Hematopoietic multipotent progenitor cell (in vitro differentiated cells): ENCODE results near the gene PAPSS1. TPM values are rescaled to one million over a fixed set of nuclear protein-coding genes. Genes with fewer than 3 reads are reported as not detected.

ENCODE experiments used
- DNase-seq, 3 donors: peaks; one replicate each; pipeline ENCODE4 v3.0.0-alpha.2; 2011 to 2015; ENCODE audit warnings: low read depth in 2 of 3, low spot score in 2 of 3
- total RNA-seq: library from RNA; depleted of rRNA; stranded (reverse); fragments of >200 nt; gene quantifications from one replicate; pipeline ENCODE4 v1.2.3, GENCODE V29; 2012

Gene PAPSS1
- total RNA-seq, 1 donor = 50.9 TPM

DNA sequence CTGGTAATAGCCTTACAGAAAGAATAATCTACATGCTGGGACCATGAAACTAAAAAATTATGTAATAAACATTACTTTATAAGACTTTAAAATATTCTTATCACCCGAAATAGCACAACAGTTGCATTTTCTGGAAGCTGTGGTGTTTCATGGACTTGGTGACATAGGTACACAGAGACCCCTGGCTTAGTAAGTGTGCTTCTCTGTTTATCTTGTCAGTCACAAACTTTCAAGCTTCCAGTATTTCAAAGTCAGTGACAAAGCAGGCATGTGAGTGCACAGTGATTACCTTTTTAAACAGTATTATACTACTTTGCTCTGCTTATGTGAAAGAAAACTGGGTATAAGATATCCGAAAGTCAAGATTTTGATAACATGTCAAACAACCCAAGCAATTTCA, 84.3 kb downstream of the PAPSS1 start:
- DNase-seq = no peak

DNA sequence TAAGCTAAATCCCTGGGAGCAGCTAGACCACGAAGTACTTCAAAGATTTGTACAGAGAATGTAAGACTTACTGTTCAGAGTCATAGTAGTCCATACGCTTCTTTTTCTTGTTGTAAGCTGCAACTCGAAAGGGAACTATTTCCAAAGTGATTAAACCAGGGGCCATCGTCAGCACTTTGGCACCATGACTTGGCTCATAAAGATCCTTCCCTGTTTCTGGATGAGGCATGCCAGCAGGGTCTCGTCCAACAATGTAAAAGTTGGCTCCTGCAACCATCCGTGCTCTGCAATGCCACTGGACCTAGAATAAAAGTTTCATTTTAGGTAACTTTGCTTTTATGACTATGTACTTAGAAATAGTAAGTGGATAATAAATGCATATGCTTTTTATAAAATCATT, 88.5 kb downstream of the PAPSS1 start:
- no peak for DNase-seq

DNA sequence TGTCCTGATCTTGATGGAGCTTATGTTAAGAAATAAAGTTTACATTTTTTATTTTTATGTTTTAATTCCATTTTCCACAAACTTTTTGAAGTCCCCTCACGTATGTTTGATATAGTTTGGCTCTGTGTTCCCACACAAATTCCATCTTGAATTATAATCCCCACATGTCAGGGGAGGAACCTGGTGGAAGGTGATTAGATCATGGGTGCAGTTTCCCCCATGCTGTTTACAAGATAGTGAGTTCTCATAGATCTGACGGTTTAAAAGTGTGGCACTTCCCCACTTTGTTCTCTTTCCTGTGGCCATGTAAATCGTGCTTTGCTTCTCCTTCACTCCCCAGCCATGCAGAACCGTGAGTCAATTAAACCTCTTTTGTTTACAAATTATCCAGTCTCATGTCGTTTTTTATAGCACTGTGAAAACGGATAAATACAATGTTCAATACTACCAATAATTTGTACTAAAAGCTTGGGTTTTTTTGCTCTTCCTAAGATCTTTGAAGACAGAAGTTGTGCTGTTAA, 89.8 kb downstream of the PAPSS1 start:
- no peak for DNase-seq

DNA sequence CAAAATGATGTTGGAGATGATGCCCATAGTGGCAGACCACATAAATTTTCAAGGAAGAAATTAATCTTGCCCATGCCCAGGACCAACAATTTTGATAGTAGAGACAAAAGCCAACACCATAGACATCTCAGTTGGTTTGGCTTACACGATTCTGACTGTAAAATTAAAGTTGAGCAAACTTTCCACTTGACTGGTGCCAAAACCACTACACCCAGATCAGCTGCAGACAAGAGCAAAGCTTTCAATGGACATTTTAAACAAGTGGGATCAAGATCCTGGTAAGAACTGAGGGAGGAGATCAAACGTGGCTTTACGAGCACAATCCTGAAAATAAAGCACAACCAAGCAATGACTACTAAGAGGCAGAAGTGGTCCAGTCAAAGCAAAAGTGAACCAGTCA, 90.7 kb downstream of the PAPSS1 start:
- DNase-seq = no peak

DNA sequence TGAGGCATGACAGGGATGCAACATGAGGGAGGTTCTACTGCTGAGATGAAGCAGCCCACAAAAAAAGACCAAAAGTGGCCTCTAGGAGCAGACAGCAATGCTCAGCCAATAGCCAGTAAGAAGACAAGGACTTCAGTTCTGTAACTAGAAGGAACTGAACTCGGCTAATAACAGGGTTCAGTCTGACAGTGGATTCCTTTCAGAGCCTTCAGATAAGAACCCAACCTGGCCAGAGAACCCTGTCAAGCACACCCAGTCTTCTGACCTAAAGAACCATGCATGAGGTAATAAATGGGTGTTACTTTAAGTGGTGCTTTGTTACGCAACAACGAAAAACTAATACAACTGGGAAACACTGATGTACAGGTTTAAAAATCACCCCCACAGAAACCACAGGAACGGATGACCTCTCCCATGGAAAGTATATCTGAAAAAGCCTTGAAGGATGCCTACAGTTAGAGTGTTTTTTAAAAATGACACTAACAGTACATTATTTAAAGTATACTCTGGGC, 94.6 kb downstream of the PAPSS1 start:
- no peak for DNase-seq

DNA sequence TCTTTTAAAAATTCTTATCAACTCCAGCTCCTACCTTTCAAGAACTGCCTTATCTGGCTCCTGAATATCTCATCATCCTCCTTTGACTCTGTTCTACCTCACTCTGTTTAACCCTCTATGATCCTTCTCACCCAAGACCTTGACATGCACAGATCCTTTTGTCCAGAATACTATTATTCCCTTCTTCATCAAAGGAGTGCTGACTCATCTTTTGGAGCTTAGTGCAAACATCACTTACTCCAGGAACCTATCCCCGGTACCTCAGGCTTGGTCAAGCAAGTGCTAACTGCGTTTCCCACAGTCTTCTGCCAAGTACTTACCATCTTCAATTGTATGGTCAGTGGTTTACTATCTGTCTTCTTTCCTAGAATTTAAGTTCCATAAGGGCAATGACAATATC, 96.0 kb downstream of the PAPSS1 start:
- DNase-seq = no peak

DNA sequence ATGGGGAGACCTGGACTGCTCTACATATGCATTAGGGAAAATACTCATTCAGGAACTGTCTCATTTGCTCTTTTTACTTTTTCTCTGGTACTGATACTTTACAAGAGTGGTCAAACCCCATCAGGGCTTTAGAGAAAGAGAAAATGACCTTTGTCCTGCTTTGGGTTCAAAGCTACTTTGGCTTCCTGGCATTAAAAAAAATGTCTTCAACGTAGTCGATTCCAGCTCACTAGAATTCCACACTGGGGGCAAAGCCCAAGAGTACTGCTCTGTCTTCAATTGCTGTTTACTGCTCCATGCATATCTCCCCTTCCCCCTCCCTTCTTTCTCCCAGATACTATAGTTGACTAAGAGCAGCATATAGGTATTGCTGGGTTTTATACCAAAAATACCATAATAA, 98.0 kb downstream of the PAPSS1 start:
- no peak for DNase-seq

DNA sequence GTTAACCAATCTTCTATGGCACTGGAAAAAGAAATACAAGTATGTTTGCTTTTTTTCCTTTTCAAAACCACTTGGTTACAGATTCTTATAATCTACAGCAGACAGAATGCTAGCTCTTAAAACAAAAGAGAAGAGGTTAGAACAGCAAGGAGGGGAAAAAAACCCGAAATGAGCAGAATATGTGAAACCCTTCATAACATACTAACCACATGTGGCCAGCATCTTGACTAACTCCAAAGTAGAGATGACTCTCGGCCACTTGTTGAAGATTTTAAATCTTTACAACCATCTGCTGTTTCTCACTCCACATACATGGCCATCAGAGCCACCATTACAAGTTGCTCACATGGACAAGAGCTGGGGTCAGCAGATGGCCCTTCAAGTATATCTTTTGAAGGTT, 100.3 kb downstream of the PAPSS1 start:
- DNase-seq = no peak

DNA sequence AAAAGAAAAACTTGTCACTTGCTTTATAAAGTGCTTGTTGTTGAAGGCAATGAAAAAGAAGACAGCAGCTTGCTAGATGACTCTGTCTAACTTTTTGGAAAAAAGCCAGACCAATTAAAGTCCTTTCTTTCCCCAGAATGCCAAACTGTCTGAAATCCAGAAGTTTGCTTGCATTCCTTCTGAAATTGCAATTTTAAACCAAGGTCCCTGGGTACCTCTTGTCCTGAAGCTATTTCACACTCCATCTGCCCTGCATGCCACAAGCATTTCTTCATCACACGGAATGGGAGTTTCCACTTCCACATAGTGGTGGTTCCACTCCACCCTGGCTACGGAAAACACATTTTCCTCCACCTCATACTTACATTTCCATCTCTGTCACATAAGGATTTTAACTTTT, 101.0 kb downstream of the PAPSS1 start:
- DNase-seq = no peak

DNA sequence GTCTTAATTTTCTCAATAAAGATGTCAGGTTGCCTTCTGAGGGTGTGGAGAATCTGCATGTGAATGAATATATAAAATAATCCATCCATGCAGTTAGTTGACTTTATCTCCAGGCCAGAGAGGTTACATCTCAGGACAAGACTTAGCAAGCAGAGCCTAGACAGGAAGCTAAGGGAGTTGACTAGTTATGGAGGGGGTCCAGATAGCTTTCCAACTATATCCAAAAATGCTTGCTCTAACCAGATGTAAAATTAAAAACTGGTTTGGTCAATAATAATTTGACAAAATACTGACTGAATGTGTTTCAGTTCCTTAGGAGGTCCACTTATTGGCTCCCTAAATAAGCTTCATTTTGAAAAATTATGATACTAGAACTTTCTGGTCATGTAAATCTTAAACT, 101.4 kb downstream of the PAPSS1 start:
- DNase-seq = no peak

DNA sequence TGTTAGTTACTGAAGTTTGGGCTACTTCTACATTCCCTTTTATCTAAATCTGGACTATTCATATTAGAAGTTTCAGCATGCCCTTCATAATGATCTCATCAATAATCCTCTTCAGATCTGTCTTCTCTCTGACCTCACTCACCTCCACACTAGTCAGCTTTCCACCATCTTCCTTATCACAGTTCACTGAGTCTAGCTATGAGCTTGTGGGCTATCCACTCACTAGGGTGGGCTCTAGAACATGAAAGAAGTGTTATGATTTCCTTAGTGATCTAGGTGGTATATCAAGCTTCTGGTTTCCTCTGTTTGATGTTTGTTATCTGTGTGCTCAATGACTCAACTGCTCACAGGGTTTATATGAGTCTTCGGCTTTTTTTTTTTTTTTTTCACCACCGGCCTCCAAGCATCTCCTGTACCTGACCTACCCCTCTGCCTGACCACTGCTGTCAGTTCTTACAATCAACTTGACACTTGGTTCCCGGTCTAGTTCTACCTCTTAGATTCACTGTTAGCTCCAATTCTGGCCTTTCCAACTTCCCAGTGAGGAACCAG, 103.1 kb downstream of the PAPSS1 start:
- no peak for DNase-seq

DNA sequence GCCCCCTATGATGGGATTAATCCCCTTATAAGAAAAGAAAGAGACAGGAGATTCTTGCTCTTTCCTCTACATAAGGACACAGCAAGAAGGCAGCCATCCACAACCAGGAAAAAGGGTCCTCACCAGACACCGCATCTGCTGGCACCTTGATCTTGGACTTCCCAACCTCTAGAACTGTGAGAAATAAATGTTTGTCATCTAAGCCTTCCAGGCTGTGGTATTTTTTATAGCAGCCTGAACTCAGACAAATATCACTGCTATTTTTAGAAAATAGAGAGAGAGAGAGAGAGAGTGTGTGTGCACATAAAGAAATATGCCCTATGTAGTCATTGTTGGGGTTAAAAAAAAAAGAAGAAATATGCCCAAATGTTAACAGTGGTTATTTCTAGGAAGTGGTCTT, 104.2 kb downstream of the PAPSS1 start:
- no peak for DNase-seq

DNA sequence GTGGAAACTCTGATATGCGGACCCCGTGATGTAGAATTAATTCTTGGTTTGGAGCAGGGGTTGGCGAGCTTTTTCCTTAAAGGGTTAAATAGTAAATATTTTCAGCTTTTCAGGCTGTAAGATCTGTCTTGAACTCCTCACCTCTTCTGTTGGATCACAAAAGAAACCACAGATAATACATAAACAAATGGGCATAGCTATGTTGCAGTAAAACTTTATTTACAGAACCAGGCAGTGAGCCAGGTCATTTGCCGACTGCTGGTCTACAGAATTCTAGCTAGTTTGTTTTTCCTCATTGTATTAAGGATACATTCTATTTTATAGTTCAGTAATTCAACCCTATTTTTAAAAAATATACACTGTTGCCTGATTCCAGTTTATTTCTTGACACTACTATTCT, 116.6 kb downstream of the PAPSS1 start:
- DNase-seq = no peak

DNA sequence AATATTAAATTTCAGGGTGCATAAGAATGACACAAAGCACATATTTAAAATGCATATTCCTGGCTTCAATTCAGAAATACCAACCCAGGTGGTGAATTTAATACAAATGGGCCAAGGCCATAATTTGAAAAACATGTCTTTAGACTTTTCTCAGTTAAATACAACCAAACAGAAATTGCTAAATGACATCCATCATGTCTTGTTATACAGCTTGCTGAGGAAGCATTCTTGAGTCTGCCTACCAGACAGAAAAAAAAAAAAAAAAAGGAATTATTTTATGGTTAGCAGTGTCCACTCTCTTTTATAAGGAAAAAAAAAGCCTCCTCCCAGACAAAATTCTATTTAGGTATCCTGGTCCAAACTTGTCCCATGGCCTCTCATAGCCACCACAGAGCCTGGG, 119.1 kb downstream of the PAPSS1 start:
- DNase-seq = no peak

DNA sequence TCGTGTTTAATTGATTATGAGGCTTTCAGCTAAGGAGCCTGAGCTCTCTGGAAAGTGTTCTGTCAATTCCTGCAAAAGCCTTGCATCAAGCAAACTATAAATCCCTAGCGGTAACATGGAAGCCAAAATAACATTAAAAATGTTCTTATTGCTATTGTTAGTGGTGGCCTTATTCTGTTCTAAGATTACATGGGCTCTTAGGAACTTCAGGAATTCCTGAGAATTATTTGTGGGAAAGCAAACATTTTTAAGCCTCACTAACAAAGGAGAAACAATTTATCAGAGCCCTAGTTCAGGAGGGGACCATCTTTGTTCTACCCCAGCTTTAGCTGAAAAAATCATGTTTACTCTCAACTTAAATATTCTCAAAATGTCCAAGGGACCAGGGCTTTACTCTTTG, 119.6 kb downstream of the PAPSS1 start:
- no peak for DNase-seq

DNA sequence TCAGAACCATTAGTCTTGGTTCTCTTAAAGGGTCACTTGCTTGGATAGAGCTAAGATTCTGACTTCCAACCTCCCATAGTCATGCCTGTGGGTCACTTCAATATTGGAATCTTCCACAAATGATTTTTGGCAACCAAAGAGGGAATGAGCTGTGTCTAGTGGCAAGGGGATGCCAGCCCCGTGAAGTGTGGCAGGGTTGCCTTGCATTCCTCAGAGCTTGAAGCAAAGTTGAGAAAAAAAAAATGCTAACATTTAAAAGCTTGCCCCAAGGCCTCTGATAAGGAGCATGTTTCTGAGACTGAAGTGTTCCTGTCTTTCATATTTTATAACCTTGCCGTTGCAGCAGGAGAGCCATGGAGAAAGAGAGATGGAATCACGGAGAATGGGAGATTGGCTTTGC, 120.2 kb downstream of the PAPSS1 start:
- DNase-seq = no peak

DNA sequence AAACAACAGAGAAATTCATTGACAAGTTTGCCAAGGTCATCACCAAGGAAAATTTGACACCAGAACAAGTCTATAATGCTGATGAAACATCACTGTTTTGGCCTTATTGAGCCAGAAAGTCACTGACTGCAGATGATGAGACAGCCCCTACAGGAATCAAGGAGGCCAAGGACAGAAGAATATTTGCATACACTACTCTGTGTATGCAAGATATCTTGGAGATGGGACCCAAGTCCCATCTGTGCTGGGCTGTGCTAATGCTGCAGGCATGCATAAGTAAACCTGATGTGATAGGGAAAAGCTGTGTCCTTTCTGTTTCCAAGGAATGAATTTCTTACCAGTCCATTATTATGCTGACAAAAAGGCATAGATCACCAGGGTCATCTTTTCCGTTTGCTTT, 126.8 kb downstream of the PAPSS1 start:
- DNase-seq = no peak

DNA sequence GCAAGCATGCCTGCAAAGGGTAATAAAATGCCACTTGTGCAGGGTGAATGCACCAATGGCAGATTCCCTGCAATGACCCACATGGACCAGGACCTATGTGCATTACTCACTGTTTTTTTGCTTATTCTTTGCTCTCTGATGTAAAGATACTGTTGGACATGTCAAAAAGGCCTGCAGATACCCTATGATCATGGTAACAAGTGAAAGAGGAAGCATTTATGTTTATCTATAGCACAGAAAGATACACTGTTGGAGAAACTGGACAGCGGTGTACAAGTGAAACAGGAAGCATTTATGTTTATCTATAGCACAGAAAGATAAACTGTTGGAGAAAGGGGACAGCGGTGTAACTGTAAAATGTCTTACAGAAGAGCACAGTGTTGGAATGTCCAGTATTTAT, 127.5 kb downstream of the PAPSS1 start:
- no peak for DNase-seq

DNA sequence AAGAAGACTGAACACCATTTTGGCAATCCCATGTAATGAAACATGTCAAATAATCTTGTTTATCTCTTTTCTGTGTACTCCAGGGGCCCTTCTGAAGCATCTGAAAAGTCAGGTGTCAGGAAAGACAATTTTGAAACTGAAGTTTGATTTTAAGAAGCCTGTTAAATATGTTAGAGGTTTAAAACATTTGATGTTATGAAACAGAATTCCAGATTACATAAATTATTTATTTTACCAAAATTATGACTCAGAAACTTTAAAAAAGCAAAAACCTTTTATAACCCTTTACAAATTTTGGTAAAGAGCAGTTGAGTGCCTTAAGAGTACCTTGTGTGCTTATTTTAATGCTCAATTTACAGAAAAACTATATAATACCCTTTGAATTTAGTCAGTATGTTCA, 130.8 kb downstream of the PAPSS1 start:
- DNase-seq = no peak

DNA sequence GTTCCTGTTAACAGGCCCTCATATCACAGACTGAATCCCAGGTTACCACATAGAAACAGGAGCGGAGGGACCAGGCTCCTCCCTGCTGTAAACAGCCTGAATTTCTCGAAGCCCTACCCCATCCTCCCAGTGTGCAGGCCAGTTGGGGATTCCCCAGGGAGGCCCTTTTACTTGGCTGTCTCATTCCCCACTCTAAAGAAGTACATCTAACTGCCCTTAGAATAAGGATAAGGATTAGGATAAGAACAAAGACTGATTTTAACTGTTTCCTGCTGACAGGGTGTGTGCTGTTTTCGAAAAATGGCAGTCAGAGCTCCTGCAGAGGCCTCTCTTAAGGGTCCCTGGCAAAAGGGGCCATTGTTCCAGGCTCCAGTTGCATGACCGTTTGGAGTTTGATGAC, 133.7 kb downstream of the PAPSS1 start:
- DNase-seq = no peak

DNA sequence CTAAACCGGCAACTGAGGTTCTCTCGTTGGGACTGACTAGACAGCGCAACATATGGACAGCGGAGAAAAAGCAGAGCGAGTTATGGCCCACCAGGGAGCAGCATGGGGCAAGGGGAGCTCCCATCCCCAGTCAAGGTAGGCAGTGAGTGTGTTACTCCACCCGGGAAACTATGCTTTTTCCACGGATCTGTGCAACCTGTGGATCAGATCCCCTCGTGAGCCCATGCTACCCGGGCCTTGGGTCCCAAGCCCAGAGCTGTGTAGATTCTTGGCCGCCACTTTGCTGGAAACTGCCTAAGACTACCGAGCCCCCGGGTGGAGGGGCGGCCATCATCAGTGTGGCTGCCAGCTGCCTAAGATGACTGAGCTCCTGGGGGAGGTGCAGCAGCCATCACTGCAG, 140.9 kb downstream of the PAPSS1 start:
- DNase-seq = no peak

DNA sequence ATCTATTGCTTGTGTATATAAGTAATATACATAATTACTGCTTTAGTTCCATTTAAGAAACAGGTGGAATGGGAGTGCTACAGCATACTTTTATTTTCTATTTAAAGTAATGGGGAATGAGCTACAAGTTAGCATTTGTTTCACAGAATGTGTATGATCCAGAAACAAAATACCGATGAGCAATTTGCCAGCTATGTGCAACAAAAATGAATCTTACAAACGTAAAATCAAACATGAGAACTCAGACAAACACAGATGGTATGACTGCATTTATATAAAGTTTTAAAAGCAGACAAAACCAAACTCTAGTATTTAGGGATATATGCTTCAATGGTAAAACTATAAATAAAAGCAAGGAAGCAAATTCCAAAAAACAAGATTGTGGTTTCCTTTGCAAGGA, 141.7 kb downstream of the PAPSS1 start:
- DNase-seq = no peak

DNA sequence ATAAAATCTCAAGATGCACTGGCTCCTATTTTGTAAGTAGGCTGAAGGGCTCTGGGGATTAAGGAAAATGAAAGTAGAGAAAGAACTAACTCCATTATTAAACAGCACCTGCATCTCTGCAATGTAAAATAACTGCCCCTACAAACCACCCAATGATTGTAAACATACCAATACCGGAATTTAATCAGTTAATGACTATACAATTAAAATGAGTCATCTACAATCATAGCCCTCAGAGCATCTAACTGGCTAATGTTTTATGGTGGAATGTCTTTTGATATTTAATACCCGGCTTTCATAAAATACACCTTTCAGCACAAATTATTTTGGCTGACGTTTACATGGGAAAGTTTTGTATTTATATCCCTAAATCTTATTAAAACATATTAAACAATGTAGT, 142.3 kb downstream of the PAPSS1 start:
- DNase-seq = no peak
